Lower leg skin (tissue), 3 donors: ENCODE measurements around the gene SMIM32.

Source experiments
- CTCF ChIP-seq, 3 donors: fragments of 450-650 bp; IDR thresholded peaks; one replicate each; pipeline ENCODE4 v1.5.1; 2016; ENCODE audit warnings: antibody characterized with exemption in 3 of 3, mild to moderate bottlenecking in 3 of 3, moderate library complexity in 2 of 3
- POLR2A ChIP-seq, 2 donors: fragments of 450-650 bp; IDR thresholded peaks; one replicate each; pipeline ENCODE4 v1.6.1; 2016 to 2017; ENCODE audit warnings: antibody characterized with exemption in 2 of 2, mild to moderate bottlenecking in 1 of 2, moderate library complexity in 1 of 2

GRCh38 chr5:136162008-136162407, 31.0 kb downstream of the SMIM32 start:
- TF ChIP-seq CTCF (IDR thresholded peaks at IDR 0.05), result no peak
- TF ChIP-seq POLR2A (IDR thresholded peaks at IDR 0.05), result no peak
